OCI-LY3 (cell line): ENCODE results near the gene FAM184A.

ENCODE experiments used
- EZH2phosphoT487 ChIP-seq: fragments of 200-600 bp; shearing (Covaris generic); IDR thresholded peaks from 2 replicates; pipeline ENCODE4 v1.6.1; 2018; ENCODE audit warnings: antibody characterized with exemption, mixed run types, low read depth
- TF ChIP-seq, protein P1 (sequence below): fragments of 200-600, 300-600 bp; sonication (generic); IDR thresholded peaks from 2 replicates; pipeline ENCODE4 v1.5.1; 2014; ENCODE audit warnings: antibody characterized with exemption, low read length, low read depth

DNA sequence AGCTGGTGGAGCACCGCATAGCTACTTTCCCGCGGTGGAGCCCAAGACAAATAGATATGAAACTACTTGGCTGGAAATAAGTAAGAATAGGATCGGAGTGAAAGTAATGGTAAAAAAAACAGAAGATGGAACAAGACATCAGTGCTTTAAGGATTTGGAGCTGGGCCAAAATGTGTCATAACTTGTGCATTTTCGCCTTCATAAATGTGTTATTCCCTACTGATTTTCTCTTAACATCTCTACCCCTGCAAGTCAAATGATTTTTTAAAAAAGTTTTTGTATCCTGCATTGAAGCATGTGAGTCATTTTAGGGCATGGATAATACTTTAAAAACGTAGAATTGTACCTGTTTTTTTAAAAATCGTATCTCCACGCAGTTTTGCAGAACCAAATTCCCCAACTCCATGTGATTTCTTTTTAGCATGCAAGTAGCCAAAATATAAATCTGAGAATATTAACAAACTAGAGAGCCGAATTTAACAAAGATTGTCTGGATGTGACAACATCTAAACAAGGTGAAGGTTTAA is 882 bp upstream of the FAM184A start:
- TF ChIP-seq, protein P1, sequence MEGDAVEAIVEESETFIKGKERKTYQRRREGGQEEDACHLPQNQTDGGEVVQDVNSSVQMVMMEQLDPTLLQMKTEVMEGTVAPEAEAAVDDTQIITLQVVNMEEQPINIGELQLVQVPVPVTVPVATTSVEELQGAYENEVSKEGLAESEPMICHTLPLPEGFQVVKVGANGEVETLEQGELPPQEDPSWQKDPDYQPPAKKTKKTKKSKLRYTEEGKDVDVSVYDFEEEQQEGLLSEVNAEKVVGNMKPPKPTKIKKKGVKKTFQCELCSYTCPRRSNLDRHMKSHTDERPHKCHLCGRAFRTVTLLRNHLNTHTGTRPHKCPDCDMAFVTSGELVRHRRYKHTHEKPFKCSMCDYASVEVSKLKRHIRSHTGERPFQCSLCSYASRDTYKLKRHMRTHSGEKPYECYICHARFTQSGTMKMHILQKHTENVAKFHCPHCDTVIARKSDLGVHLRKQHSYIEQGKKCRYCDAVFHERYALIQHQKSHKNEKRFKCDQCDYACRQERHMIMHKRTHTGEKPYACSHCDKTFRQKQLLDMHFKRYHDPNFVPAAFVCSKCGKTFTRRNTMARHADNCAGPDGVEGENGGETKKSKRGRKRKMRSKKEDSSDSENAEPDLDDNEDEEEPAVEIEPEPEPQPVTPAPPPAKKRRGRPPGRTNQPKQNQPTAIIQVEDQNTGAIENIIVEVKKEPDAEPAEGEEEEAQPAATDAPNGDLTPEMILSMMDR: no peak
- TF ChIP-seq EZH2phosphoT487: no peak
